H1 (cell line): ENCODE data around the gene PPARA. TPM values are rescaled to one million over a fixed set of nuclear protein-coding genes. Genes with fewer than 3 reads are reported as not detected.

ENCODE experiments used
- CTCF ChIA-PET: fragments of 300-600 bp; sonication (Branson Sonifier 250); formaldehyde crosslinking; loops from one replicate; lab custom pipeline; 2021; ENCODE audit not compliant: partially characterized antibody; lab: Charles Lee
- POLR2A ChIA-PET: fragments of 300-600 bp; sonication (Branson Sonifier 250); formaldehyde crosslinking; loops from one replicate; lab custom pipeline; 2021; ENCODE audit warnings: inconsistent platforms; ENCODE audit not compliant: partially characterized antibody; lab: Charles Lee
- DNase-seq, 2 experiments: peaks; one replicate each; pipeline versions ENCODE4 v3.0.0 to v3.0.0-alpha.2; 2010 to 2022; ENCODE audit warnings: low spot score in 2 of 2, low read depth in 1 of 2, mixed read lengths in 1 of 2
- FAIRE-seq: peaks from 2 replicates; lab custom pipeline; 2011; peaks lifted over from hg19 to GRCh38; lab: Jason Lieb, UNC
- H2AFZ ChIP-seq: 2 replicates; pipeline ENCODE4 v1.8.1; 2012; ENCODE audit warnings: low read length, inconsistent platforms
- H2AK5ac ChIP-seq: 2 replicates; pipeline ENCODE4 v1.6.1; 2013; ENCODE audit warnings: low read depth, low read length
- H2BK120ac ChIP-seq: replicated peaks from 2 replicates; pipeline ENCODE3; 2013; ENCODE audit warnings: low read depth, low read length, inconsistent platforms
- H2BK12ac ChIP-seq: 2 replicates; pipeline ENCODE4 v1.6.1; 2013; ENCODE audit warnings: low read depth, low read length
- H2BK15ac ChIP-seq: 2 replicates; pipeline ENCODE4 v1.6.1; 2013; ENCODE audit warnings: low read length
- H2BK20ac ChIP-seq: 2 replicates; pipeline ENCODE4 v1.6.1; 2013; ENCODE audit warnings: low read length
- H2BK5ac ChIP-seq: 2 replicates; pipeline ENCODE4 v1.6.1; 2013; ENCODE audit warnings: low read depth, low read length
- H3K14ac ChIP-seq: 2 replicates; pipeline ENCODE4 v1.6.1; 2013; ENCODE audit warnings: inconsistent platforms; ENCODE audit not compliant: insufficient read length
- H3K18ac ChIP-seq: 2 replicates; pipeline ENCODE4 v1.6.1; 2013; ENCODE audit warnings: low read length; ENCODE audit errors: extremely low read depth
- H3K23ac ChIP-seq: 2 replicates; pipeline ENCODE4 v1.6.1; 2013; ENCODE audit warnings: inconsistent platforms; ENCODE audit not compliant: insufficient read length
- H3K23me2 ChIP-seq: 2 replicates; pipeline ENCODE4 v1.6.1; 2013; ENCODE audit warnings: low read depth, low read length
- H3K27ac ChIP-seq: 2 replicates; pipeline ENCODE4 v1.6.1; 2011; ENCODE audit warnings: low read depth, low read length, inconsistent platforms
- H3K27me3 ChIP-seq, 4 experiments: replicated peaks in 1 of 4; 1 replicate in 1 of 4; 2 replicates in 3 of 4; pipeline versions ENCODE4 v1.6.1 to v1.8.1; 2011 to 2013; ENCODE audit warnings: low read length in 3 of 4, mild to moderate bottlenecking in 3 of 4, inconsistent platforms in 2 of 4, mixed read lengths in 2 of 4, moderate library complexity in 1 of 4; ENCODE audit not compliant: control insufficient read depth in 3 of 4, insufficient read depth in 3 of 4; ENCODE audit errors: extremely low read depth in 1 of 4
- H3K36me3 ChIP-seq, 4 experiments: 2 replicates each; pipeline versions ENCODE4 v1.6.1 to v1.8.1; 2011 to 2013; ENCODE audit warnings: mild to moderate bottlenecking in 4 of 4, low read length in 3 of 4, moderate library complexity in 2 of 4, control low read depth in 1 of 4, inconsistent platforms in 1 of 4; ENCODE audit not compliant: insufficient read depth in 4 of 4, control insufficient read depth in 2 of 4
- H3K4ac ChIP-seq: replicated peaks from 2 replicates; pipeline ENCODE3; 2013; ENCODE audit warnings: low read length, low read depth, mixed read lengths, inconsistent platforms; ENCODE audit not compliant: insufficient read length
- H3K4me1 ChIP-seq, 4 experiments: replicated peaks in 1 of 4; 1 replicate in 1 of 4; 2 replicates in 3 of 4; pipeline versions ENCODE4 v1.6.1 to v1.8.1; 2011 to 2013; ENCODE audit warnings: low read length in 3 of 4, inconsistent platforms in 2 of 4, mixed read lengths in 1 of 4; ENCODE audit not compliant: insufficient read depth in 4 of 4, control insufficient read depth in 3 of 4
- H3K4me2 ChIP-seq, 2 experiments: 2 replicates each; pipeline versions ENCODE4 v1.6.1 to v1.8.1; 2011 to 2013; ENCODE audit warnings: low read depth in 2 of 2, low read length in 2 of 2, control low read depth in 1 of 2, inconsistent platforms in 1 of 2, mild to moderate bottlenecking in 1 of 2; ENCODE audit not compliant: insufficient read depth in 1 of 2
- H3K4me3 ChIP-seq, 4 experiments: fragments of 200-600, 300-600 bp in 1 of 4; sonication (generic), shearing (Covaris generic), sonication (Bioruptor Twin) in 1 of 4; 2 replicates each; pipeline versions ENCODE4 v1.5.1 to v1.8.1; 2011 to 2016; ENCODE audit warnings: low read length in 4 of 4, low read depth in 3 of 4, control low read depth in 2 of 4, inconsistent platforms in 2 of 4, mild to moderate bottlenecking in 2 of 4, mixed read lengths in 1 of 4, moderate library complexity in 1 of 4; ENCODE audit not compliant: insufficient read depth in 2 of 4; ENCODE audit errors: extremely low read depth in 1 of 4
- H3K56ac ChIP-seq: replicated peaks from 2 replicates; pipeline ENCODE3; 2013; ENCODE audit warnings: low read depth, mild to moderate bottlenecking, mixed read lengths, low read length, inconsistent platforms; ENCODE audit not compliant: insufficient read length
- H3K79me1 ChIP-seq: 2 replicates; pipeline ENCODE4 v1.6.1; 2013; ENCODE audit warnings: low read depth, low read length, control low read depth
- H3K79me2 ChIP-seq, 2 experiments: 2 replicates each; pipeline versions ENCODE4 v1.6.1 to v1.8.1; 2012 to 2013; ENCODE audit warnings: low read length in 2 of 2, mild to moderate bottlenecking in 2 of 2, inconsistent platforms in 1 of 2; ENCODE audit not compliant: insufficient read depth in 2 of 2, control insufficient read depth in 1 of 2
- H3K9ac ChIP-seq, 4 experiments: replicated peaks in 1 of 4; 1 replicate in 1 of 4; 2 replicates in 3 of 4; pipeline versions ENCODE4 v1.6.1 to v1.8.1; 2011 to 2013; ENCODE audit warnings: low read depth in 3 of 4, low read length in 3 of 4, control low read depth in 2 of 4, mild to moderate bottlenecking in 2 of 4, moderate library complexity in 2 of 4, inconsistent platforms in 1 of 4; ENCODE audit errors: extremely low read depth in 1 of 4
- H3K9me3 ChIP-seq, 2 experiments: 2 replicates each; pipeline versions ENCODE4 v1.6.1 to v1.8.1; 2012 to 2013; ENCODE audit warnings: mild to moderate bottlenecking in 2 of 2, moderate library complexity in 2 of 2, control low read depth in 1 of 2, inconsistent platforms in 1 of 2, low read depth in 1 of 2, low read length in 1 of 2, mixed read lengths in 1 of 2; ENCODE audit not compliant: insufficient read depth in 2 of 2
- H4K20me1 ChIP-seq, 2 experiments: replicated peaks in 1 of 2; 2 replicates each; pipeline versions ENCODE3 to v1.8.1; 2011 to 2013; ENCODE audit warnings: inconsistent platforms in 2 of 2, low read length in 2 of 2, mild to moderate bottlenecking in 1 of 2; ENCODE audit not compliant: insufficient read depth in 2 of 2, control insufficient read depth in 1 of 2
- H4K5ac ChIP-seq: 2 replicates; pipeline ENCODE4 v1.6.1; 2013; ENCODE audit warnings: low read length, low read depth, mixed read lengths, inconsistent platforms; ENCODE audit not compliant: insufficient read length
- H4K8ac ChIP-seq: 2 replicates; pipeline ENCODE4 v1.8.0; 2013; ENCODE audit warnings: mild to moderate bottlenecking, moderate library complexity, low read length, inconsistent platforms; ENCODE audit not compliant: insufficient read depth; ENCODE audit errors: extremely low read depth
- H4K91ac ChIP-seq: replicated peaks from 2 replicates; pipeline ENCODE3; 2013; ENCODE audit warnings: low read length, mixed read lengths, inconsistent platforms; ENCODE audit not compliant: insufficient read length
- BRCA1 ChIP-seq: IDR thresholded peaks from 2 replicates; pipeline ENCODE4 v1.6.1; 2012; ENCODE audit warnings: low read depth, low read length, improper control_type of control experiment
- CBX8 ChIP-seq: fragments of 300-800, 300-1000 bp; sonication (generic); IDR thresholded peaks from 2 replicates; pipeline ENCODE4 v1.7.1; 2016; ENCODE audit warnings: low read depth, low read length, borderline replicate concordance
- EP300 ChIP-seq, 2 experiments: IDR thresholded peaks; 1 replicate in 1 of 2; 2 replicates in 1 of 2; pipeline ENCODE4 v1.6.1; 2011 to 2012; ENCODE audit warnings: low read depth in 2 of 2, low read length in 2 of 2, mild to moderate bottlenecking in 2 of 2, borderline replicate concordance in 1 of 2, inconsistent platforms in 1 of 2, moderate library complexity in 1 of 2
- KDM1A ChIP-seq: fragments of 200-600, 300-600 bp; sonication (generic); IDR thresholded peaks from 2 replicates; pipeline ENCODE4 v1.7.1; 2016; ENCODE audit warnings: mild to moderate bottlenecking, low read length, borderline replicate concordance
- KDM5A ChIP-seq: fragments of 200-600 bp; IDR thresholded peaks from 2 replicates; pipeline ENCODE4 v1.7.1; 2012; ENCODE audit warnings: mild to moderate bottlenecking, low read length, inconsistent platforms, mixed read lengths
- PHF8 ChIP-seq: fragments of 200-600 bp; sonication (generic); conservative IDR thresholded peaks from 2 replicates; pipeline ENCODE4 v1.7.1; 2012; ENCODE audit warnings: low read depth, mild to moderate bottlenecking, inconsistent platforms, low read length, moderate library complexity
- RXRA ChIP-seq: IDR thresholded peaks from 2 replicates; pipeline ENCODE4 v1.6.1; 2011; ENCODE audit warnings: low read depth, mild to moderate bottlenecking, low read length, moderate library complexity; ENCODE audit not compliant: insufficient read depth
- SIN3A ChIP-seq, 2 experiments: IDR thresholded peaks in 1 of 2; conservative IDR thresholded peaks in 1 of 2; 2 replicates each; pipeline ENCODE4 v1.6.1; 2011 to 2012; ENCODE audit warnings: low read length in 2 of 2, improper control_type of control experiment in 1 of 2, low read depth in 1 of 2, mild to moderate bottlenecking in 1 of 2
- WGBS, 2 experiments: shearing (Covaris generic) in 1 of 2; methylation state at CpG; one replicate each; pipeline versions ENCODE4 v1.1.6 to v1.1.7; 2013 to 2015; ENCODE audit warnings: low lambda C conversion rate in 2 of 2, mixed read lengths in 2 of 2, inconsistent platforms in 1 of 2, low coverage in 1 of 2, missing lambda C conversion rate in 1 of 2; ENCODE audit not compliant: insufficient replicate concordance in 2 of 2, insufficient coverage in 1 of 2, insufficient read length in 1 of 2; ENCODE audit errors: extremely low coverage in 1 of 2, missing lambda C conversion rate in 1 of 2; 5-methylcytosine and 5-hydroxymethylcytosine counted together
- polyA plus RNA-seq, 7 experiments: library from polyadenylated mRNA; depleted of rRNA in 3 of 7; stranded (reverse) in 5 of 7; unstranded in 2 of 7; fragments of >200 nt in 5 of 7; fragments of 200-250 nt in 2 of 7; gene quantifications; 1 replicate in 5 of 7; 2 replicates in 1 of 7; 4 replicates in 1 of 7; pipeline versions ENCODE4 v1.2.1 to v1.2.3, GENCODE V29; 2011 to 2013; ENCODE audit warnings: missing spikeins in 2 of 7, mixed read lengths in 2 of 7
- total RNA-seq: library from RNA; stranded (reverse); fragmentation: NEBNext Ultra II Directional; extraction: Animal tissue kit (Norgen Biotek cat#: 25700); gene quantifications from 2 replicates; pipeline ENCODE4 v1.2.1, GENCODE V29; 2021
- TF ChIP-seq, protein P1 (sequence below): IDR thresholded peaks from 2 replicates; pipeline ENCODE4 v1.6.1; 2012; ENCODE audit warnings: inconsistent platforms

Gene PPARA
- total and polyA plus RNA-seq, 2 of the 8 experiments (the other 6 are each of a cell fraction or from before 2014, with no cell fraction given): 3.1 to 8.2 TPM

DNA sequence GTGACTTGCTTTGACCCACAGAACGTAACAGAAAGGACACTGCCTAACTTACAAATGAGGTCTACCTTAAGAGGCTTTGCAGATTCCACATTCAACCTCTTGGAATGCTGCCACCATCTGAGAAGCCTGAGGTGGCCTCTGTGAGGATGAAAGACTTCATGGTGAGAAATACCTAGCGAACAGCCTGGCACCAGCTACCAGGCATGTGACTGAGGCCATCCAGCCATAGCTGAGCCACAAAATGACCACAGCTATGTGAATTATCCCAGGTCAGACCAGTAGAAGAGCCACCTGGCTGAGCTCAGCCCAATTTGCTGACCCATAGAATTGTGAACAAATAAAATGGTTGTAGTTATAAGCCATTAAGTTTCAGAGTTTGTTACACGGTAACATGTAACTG is 37.5 kb downstream of the PPARA start:
- H3K18ac ChIP-seq: no peak overlapping the region
- no peak overlapping the region for H2BK12ac ChIP-seq
- no peak overlapping the region for H3K23ac ChIP-seq
- no peaks in the 10 kb centered on the region for H3K27me3 ChIP-seq
- 93% methylated on average over 3 of the region's 3 CpGs; no CpG with 5 or more reads in 1 of the 2 experiments for WGBS, 2 experiments
- no peaks in the 10 kb centered on the region for H3K79me2 ChIP-seq
- H2AK5ac ChIP-seq: no peak overlapping the region
- H2AFZ ChIP-seq: no peak overlapping the region
- no peaks in the 10 kb centered on the region for H3K79me1 ChIP-seq
- no peak overlapping the region for H3K9ac ChIP-seq
- DNase-seq (no peak), FAIRE-seq (no peak)
- H2BK120ac ChIP-seq: no peak overlapping the region
- H3K4ac ChIP-seq: no peak overlapping the region
- H3K56ac ChIP-seq: no peak overlapping the region
- TF ChIP-seq PHF8 (no peak), CBX8 (no peak), SIN3A (conservative IDR thresholded peaks at IDR 0.05 in 1 of 2, IDR thresholded peaks at IDR 0.05 in 1 of 2; ENCODE audit: low read depth in 1 of 2, low read length in 2 of 2) (no peak), EP300 (IDR thresholded peaks at IDR 0.05; ENCODE audit: borderline replicate concordance in 1 of 2, low read depth in 2 of 2, low read length in 2 of 2) (no peak), BRCA1 (no peak), KDM1A (no peak), RXRA (no peak), KDM5A (no peak)
- TF ChIP-seq, protein P1, sequence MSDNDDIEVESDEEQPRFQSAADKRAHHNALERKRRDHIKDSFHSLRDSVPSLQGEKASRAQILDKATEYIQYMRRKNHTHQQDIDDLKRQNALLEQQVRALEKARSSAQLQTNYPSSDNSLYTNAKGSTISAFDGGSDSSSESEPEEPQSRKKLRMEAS: no peak
- CTCF ChIA-PET: no interaction called here
- no peak overlapping the region for H2BK15ac ChIP-seq
- POLR2A ChIA-PET: no interaction called here
- H3K4me2 ChIP-seq: no peak overlapping the region
- no peaks in the 10 kb centered on the region for H3K23me2 ChIP-seq
- H4K20me1 ChIP-seq: no peaks in the 10 kb centered on the region
- no peak overlapping the region for H2BK20ac ChIP-seq
- no peak overlapping the region for H4K91ac ChIP-seq
- no peaks in the 10 kb centered on the region for H3K4me1 ChIP-seq
- no peak overlapping the region for H4K8ac ChIP-seq
- no peak overlapping the region for H2BK5ac ChIP-seq
- H3K4me3 ChIP-seq: no peak overlapping the region
- no peaks in the 10 kb centered on the region for H3K9me3 ChIP-seq
- no peak overlapping the region for H3K27ac ChIP-seq
- no peak overlapping the region for H4K5ac ChIP-seq
- no peak overlapping the region for H3K14ac ChIP-seq
- no peaks in the 10 kb centered on the region for H3K36me3 ChIP-seq
